OCI-LY3 (cell line): ENCODE data around the gene BRI3BP.

ENCODE experiments used
- H2AFZ ChIP-seq: fragments of 200-600, 300-600 bp; shearing (Covaris generic); 2 replicates; pipeline ENCODE4 v1.6.0; 2014; ENCODE audit warnings: antibody characterized with exemption, low read depth, low read length
- H3K27ac ChIP-seq: fragments of 200-600, 300-600 bp; sonication (generic); 2 replicates; pipeline ENCODE4 v1.5.1; 2014; ENCODE audit warnings: mild to moderate bottlenecking, low read length, moderate library complexity, mixed read lengths
- H3K27me3 ChIP-seq: fragments of 200-600, 300-600 bp; sonication (generic); 2 replicates; pipeline ENCODE4 v1.6.1; 2014; ENCODE audit warnings: low read depth, low read length, mixed read lengths
- H3K36me3 ChIP-seq: fragments of 200-600, 300-600 bp; sonication (generic); replicated peaks from 2 replicates; pipeline ENCODE3; 2014; ENCODE audit warnings: low read depth, low read length, mixed read lengths
- H3K4me1 ChIP-seq: fragments of 300-600, 200-600 bp; sonication (generic); 2 replicates; pipeline ENCODE4 v1.6.1; 2014; ENCODE audit warnings: low read length, mixed read lengths
- H3K4me2 ChIP-seq: fragments of 200-600, 300-600 bp; sonication (generic); 2 replicates; pipeline ENCODE4 v1.6.1; 2014; ENCODE audit warnings: low read length, mixed read lengths
- H3K4me3 ChIP-seq: fragments of 300-600, 200-600 bp; sonication (generic); 2 replicates; pipeline ENCODE4 v1.5.1; 2014; ENCODE audit warnings: antibody characterized with exemption, mild to moderate bottlenecking, low read length, moderate library complexity
- H3K79me2 ChIP-seq: fragments of 300-600, 200-600 bp; shearing (Covaris generic); 2 replicates; pipeline ENCODE4 v1.6.1; 2014; ENCODE audit warnings: mild to moderate bottlenecking, low read length, mixed read lengths
- H3K9ac ChIP-seq: fragments of 300-600, 200-600 bp; shearing (Covaris generic); 2 replicates; pipeline ENCODE4 v1.6.0; 2014; ENCODE audit warnings: mild to moderate bottlenecking, low read length, moderate library complexity
- H3K9me3 ChIP-seq: fragments of 200-600, 300-600 bp; shearing (Covaris generic); 2 replicates; pipeline ENCODE4 v1.6.1; 2014; ENCODE audit warnings: low read length, mixed read lengths; ENCODE audit not compliant: insufficient read depth
- H4K20me1 ChIP-seq: fragments of 200-600, 300-600 bp; sonication (generic); 2 replicates; pipeline ENCODE4 v1.6.1; 2016; ENCODE audit warnings: low read length, mixed read lengths; ENCODE audit not compliant: insufficient read depth
- EZH2phosphoT487 ChIP-seq: fragments of 200-600 bp; shearing (Covaris generic); IDR thresholded peaks from 2 replicates; pipeline ENCODE4 v1.6.1; 2018; ENCODE audit warnings: antibody characterized with exemption, mixed run types, low read depth
- TF ChIP-seq, protein P1 (sequence below): fragments of 200-600, 300-600 bp; sonication (generic); IDR thresholded peaks from 2 replicates; pipeline ENCODE4 v1.5.1; 2014; ENCODE audit warnings: antibody characterized with exemption, low read length, low read depth

Gene BRI3BP

DNA sequence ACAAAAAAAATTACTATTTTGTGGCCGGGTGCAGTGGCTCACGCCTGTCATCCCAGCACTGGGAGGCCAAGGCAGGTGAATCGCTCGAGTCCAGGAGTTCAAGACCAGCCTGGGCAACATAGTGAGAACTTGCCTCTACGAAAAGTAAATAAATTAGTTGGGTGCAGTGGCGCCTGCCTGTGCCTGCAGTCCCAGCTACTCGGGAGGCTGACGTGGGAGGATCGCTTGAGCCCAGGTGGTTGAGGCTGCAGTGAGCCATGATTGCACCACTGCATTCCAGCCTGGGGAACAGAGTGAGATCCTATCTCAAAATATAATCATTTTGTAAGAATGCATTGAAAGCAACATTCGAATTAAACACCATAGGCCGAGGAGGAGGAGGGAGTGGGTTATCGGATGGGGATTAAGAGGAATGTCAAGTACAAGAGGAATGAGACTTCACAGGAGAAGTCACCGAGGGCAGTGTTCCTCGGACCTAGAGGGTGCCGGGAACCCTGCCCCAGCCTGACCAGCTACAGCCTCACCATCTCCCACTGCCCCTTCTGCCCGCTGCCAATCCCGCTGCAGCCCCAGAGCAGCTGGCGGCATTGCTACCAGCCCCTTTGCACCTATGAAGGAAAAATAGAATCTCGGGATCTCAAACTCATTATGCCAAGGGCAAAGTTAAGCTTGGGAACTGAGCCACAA lies 39.2 kb downstream of the BRI3BP start:
- Histone ChIP-seq H3K4me2 (no peak overlapping the region), H2AFZ (no peak overlapping the region), H3K36me3 (peaks cover 34% of the 10 kb centered on the region), H3K9me3 (no peaks in the 10 kb centered on the region), H3K9ac (no peak overlapping the region), H4K20me1 (peaks cover 11% of the 10 kb centered on the region; the same call in 1 of the 2 replicates), H3K4me3 (no peak overlapping the region), H3K79me2 (peaks cover 5% of the 10 kb centered on the region; the same call in 1 of the 2 replicates), H3K27ac (no peak overlapping the region), H3K4me1 (peaks cover 3% of the 10 kb centered on the region; the same call in 1 of the 2 replicates), H3K27me3 (no peaks in the 10 kb centered on the region)
- TF ChIP-seq, protein P1, sequence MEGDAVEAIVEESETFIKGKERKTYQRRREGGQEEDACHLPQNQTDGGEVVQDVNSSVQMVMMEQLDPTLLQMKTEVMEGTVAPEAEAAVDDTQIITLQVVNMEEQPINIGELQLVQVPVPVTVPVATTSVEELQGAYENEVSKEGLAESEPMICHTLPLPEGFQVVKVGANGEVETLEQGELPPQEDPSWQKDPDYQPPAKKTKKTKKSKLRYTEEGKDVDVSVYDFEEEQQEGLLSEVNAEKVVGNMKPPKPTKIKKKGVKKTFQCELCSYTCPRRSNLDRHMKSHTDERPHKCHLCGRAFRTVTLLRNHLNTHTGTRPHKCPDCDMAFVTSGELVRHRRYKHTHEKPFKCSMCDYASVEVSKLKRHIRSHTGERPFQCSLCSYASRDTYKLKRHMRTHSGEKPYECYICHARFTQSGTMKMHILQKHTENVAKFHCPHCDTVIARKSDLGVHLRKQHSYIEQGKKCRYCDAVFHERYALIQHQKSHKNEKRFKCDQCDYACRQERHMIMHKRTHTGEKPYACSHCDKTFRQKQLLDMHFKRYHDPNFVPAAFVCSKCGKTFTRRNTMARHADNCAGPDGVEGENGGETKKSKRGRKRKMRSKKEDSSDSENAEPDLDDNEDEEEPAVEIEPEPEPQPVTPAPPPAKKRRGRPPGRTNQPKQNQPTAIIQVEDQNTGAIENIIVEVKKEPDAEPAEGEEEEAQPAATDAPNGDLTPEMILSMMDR, result no peak
- TF ChIP-seq EZH2phosphoT487, result no peak

DNA sequence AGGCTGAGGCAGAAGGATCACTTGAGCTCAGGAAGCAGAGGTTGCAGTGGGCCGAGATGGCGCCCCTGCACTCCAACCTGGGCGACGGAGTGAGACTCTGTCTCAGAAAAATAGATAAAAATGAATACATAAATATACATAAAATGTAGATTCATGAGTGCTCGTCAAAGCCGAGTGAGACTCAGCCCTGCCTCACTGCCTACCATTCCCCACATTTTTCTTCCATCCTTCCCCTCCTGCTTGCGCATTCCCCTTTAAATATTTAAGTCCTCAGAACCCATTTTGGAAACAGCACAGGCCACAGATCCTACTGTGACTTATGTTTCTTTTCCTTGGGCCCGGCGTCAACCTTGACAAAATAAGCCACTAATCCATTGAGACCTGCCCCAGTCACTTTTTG lies 39.8 kb downstream of the BRI3BP start:
- TF ChIP-seq, protein P1, result no peak
- TF ChIP-seq EZH2phosphoT487, result no peak
- no peaks in the 10 kb centered on the region for H3K9me3 ChIP-seq
- no peak overlapping the region for H3K4me3 ChIP-seq
- H3K4me1 ChIP-seq, result peaks cover 3% of the 10 kb centered on the region; the same call in 1 of the 2 replicates
- H3K79me2 ChIP-seq, result peaks cover under 1% of the 10 kb centered on the region; the same call in 1 of the 2 replicates
- peaks cover 11% of the 10 kb centered on the region; the same call in 1 of the 2 replicates for H4K20me1 ChIP-seq
- no peak overlapping the region for H3K4me2 ChIP-seq
- no peak overlapping the region for H2AFZ ChIP-seq
- no peak overlapping the region for H3K9ac ChIP-seq
- no peaks in the 10 kb centered on the region for H3K27me3 ChIP-seq
- peaks cover 30% of the 10 kb centered on the region for H3K36me3 ChIP-seq
- H3K27ac ChIP-seq, result no peak overlapping the region

DNA sequence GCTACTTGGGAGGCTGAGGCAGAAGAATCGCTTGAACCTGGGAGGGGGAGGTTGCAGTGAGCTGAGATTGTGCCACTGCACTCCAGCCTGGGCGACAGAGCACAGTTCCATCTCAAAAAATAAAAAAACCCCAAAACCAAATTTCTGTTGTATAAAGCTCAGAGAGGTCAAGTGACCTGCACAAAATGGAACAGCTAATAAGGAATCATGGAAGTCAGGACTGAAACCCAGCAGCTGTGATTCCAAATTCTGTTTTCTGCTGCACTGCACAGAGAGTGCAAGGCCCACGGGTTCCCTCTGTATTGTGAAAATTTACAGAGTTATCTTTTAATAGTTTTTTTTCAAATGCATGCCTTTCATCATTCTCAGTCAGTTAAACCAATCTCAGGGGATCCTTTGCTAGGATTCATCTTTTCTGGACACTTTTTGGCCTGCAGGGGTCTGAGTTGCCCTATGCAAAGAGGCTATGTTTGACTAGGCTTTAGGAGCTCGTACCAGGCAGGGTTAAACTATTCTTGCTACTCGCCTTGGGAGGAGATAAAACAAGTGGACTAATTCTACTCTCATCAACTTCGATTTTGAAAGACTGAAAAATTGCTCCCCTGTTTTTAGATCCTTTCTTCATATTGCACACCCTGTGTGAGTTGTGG lies 45.7 kb downstream of the BRI3BP start:
- Histone ChIP-seq H3K36me3 (peaks cover 7% of the 10 kb centered on the region), H2AFZ (no peak overlapping the region), H3K27ac (no peak overlapping the region), H3K27me3 (no peaks in the 10 kb centered on the region), H3K4me1 (no peaks in the 10 kb centered on the region), H3K4me3 (no peak overlapping the region), H3K9ac (no peak overlapping the region), H3K9me3 (no peaks in the 10 kb centered on the region), H3K79me2 (no peaks in the 10 kb centered on the region), H4K20me1 (no peaks in the 10 kb centered on the region), H3K4me2 (no peak overlapping the region)
- TF ChIP-seq, protein P1, result no peak
- TF ChIP-seq EZH2phosphoT487, result no peak

DNA sequence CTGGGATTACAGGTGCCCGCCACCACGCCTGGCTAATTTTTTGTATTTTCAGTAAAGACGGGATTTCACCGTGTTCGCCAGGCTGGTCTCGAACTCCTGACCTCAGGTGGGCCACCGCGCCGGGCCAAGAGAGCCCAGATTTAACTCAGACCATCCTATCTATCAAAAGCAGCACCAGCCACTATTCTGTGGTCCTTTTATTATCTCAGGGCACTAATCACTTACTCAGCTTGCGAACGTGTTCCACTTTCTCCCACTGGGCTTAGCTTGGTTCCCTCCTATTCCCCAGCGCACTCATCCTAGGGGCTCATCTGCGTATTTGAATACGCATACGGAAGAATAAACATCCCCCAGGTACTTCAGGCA lies 55.6 kb downstream of the BRI3BP start:
- H3K4me3 ChIP-seq, result no peak overlapping the region
- H3K79me2 ChIP-seq, result no peaks in the 10 kb centered on the region
- no peaks in the 10 kb centered on the region for H3K27me3 ChIP-seq
- no peak overlapping the region for H3K9ac ChIP-seq
- no peak overlapping the region for H3K27ac ChIP-seq
- no peak overlapping the region for H2AFZ ChIP-seq
- H3K4me1 ChIP-seq, result no peaks in the 10 kb centered on the region
- no peak for TF ChIP-seq EZH2phosphoT487
- TF ChIP-seq, protein P1, result no peak
- no peaks in the 10 kb centered on the region for H4K20me1 ChIP-seq
- H3K4me2 ChIP-seq, result no peak overlapping the region
- no peaks in the 10 kb centered on the region for H3K9me3 ChIP-seq
- no peaks in the 10 kb centered on the region for H3K36me3 ChIP-seq
